BLaER1 treated with 17β-estradiol and CSF1 and Interleukin-3, amounts not matched to agents 10 nM and 100 nM (cell line): ENCODE measurements around the gene GABRD.

Experiments used
- H3K27ac ChIP-seq, 11 experiments: shearing (Covaris generic); formaldehyde crosslinking; 2 replicates each; pipeline ENCODE4 v1.8.1; 2022
- H3K27me3 ChIP-seq, 11 experiments: shearing (Covaris generic); formaldehyde crosslinking; 2 replicates each; pipeline ENCODE4 v1.8.1; 2022
- H3K36me3 ChIP-seq, 11 experiments: shearing (Covaris generic); formaldehyde crosslinking; 2 replicates each; pipeline ENCODE4 v1.8.1; 2022
- H3K4me1 ChIP-seq, 10 experiments: shearing (Covaris generic); formaldehyde crosslinking; 2 replicates each; pipeline ENCODE4 v1.8.1; 2022
- H3K4me2 ChIP-seq, 11 experiments: shearing (Covaris generic); formaldehyde crosslinking; 2 replicates each; pipeline ENCODE4 v1.8.1; 2022
- H3K4me3 ChIP-seq, 10 experiments: shearing (Covaris generic); formaldehyde crosslinking; 2 replicates each; pipeline ENCODE4 v1.8.1; 2022
- H3K9ac ChIP-seq, 11 experiments: shearing (Covaris generic); formaldehyde crosslinking; 2 replicates each; pipeline ENCODE4 v1.8.1; 2022
- H3K9me3 ChIP-seq, 11 experiments: shearing (Covaris generic); formaldehyde crosslinking; replicated peaks in 1 of 11; 2 replicates each; pipeline ENCODE4 v1.8.1; 2022
- H4K20me1 ChIP-seq, 11 experiments: shearing (Covaris generic); formaldehyde crosslinking; 2 replicates each; pipeline ENCODE4 v1.8.1; 2022
- Cebpa-rat ChIP-seq, 11 experiments: shearing (Covaris generic); IDR thresholded peaks; 2 replicates each; pipeline ENCODE4 v1.8.1; 2022

GABRD gene

DNA sequence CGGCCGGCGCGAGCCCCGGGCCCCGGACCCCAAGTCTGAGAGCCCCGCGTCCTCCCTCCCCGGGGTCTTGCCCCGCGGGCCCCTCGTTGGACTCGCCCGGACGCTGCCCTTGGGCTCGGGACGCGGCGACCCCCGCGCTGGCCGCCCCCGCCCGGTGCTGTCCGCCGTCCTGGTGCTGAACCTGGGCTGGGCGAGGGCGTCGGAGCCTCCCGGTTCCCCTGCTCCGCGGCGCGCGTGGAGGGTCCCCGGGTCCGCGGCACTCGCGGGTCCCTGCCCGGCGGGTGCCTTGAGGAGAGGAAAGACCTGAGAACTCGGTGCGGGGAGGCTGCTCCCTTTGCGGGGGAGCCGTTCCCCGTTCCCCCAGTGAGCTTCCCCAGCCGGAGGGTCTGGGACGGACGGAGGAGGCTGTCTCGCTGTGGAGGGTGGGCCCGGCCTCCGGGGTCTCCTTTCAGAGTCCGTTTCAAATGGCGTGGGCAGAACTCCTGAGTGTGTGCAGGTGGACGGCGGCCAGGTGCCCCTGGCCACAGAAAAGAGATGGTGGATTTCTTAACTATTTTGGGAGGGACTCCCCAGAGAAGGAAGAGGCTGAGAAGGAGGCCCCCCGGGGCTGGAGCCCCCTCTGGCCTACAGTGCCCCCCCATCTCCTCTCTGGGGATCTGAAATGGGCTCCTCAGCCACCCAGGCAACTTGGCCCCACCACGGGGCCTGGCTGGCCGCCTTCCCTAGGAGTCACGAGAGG is 595 bp downstream of the GABRD start:
- Histone ChIP-seq H4K20me1 (peaks cover 0 to 39% (median 0%) of the 10 kb centered on the region in 11 experiments; a peak in 8 of 22 replicates), H3K27ac (no peak overlapping the region), H3K27me3 (peaks cover 57 to 81% (median 67%) of the 10 kb centered on the region in 11 experiments), H3K4me1 (peaks cover 25 to 76% (median 71%) of the 10 kb centered on the region in 10 experiments), H3K36me3 (no peaks in the 10 kb centered on the region), H3K9me3 (no peaks in the 10 kb centered on the region), H3K4me2 (peak overlapping the region; percentile 80 to 100 (median 96)), H3K4me3 (peak overlapping the region; percentile 44 to 68 (median 57)), H3K9ac (peak overlapping the region in 6 of 11 experiments; percentile 12 to 68 (median 30); a peak in 8 of 22 replicates)
- TF ChIP-seq Cebpa-rat (IDR thresholded peaks at IDR 0.05), result no peak

DNA sequence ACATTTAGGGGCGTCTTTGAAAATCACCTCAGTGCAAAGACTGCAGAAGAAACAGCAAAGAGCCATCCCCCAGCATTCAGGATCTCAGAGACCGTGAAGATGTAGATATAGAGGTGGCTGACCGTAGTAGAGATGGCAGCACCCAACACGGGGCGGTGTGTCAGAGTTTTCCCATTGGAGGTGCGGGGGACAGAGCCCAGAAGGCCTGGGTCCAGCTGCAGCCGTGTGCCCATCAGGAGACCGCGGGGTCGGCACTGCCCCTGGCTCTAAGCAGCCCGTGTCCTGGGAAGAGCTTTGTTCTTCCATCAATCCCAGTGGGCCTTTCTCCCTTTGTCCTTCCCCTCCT is 1.1 kb downstream of the GABRD start:
- no peak for TF ChIP-seq Cebpa-rat (IDR thresholded peaks at IDR 0.05)
- Histone ChIP-seq H3K4me2 (peak overlapping the region in 9 of 11 experiments; percentile 91 to 100 (median 97); a peak in 18 of 22 replicates), H3K27me3 (peaks cover 57 to 84% (median 64%) of the 10 kb centered on the region in 11 experiments)

DNA sequence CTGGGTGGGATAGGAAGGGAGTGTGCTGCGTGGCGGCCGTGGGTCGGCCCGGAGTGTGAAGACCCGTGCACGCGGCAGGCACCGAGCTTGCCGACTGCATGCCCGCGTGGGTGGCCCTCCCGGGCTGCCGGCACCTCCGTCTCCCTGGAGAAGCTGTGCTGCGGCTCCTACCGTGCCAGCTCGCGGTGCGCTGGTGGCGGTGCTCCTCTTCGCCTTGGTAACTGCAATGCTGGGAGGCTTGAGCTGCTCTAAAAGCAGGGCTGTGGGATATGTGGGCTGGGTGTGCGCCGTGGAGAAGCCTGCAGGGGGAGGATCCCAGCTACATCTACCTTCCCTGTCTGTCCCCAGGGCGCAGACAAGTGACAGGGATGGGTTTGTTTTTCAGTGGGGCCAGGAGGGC is 2.4 kb downstream of the GABRD start:
- peaks cover 36 to 80% (median 76%) of the 10 kb centered on the region in 10 experiments for H3K4me1 ChIP-seq
- no peak overlapping the region; a peak in 1 of 20 replicates for H3K4me3 ChIP-seq
- no peaks in the 10 kb centered on the region for H3K9me3 ChIP-seq
- peaks cover 0 to 39% (median 0%) of the 10 kb centered on the region in 11 experiments; a peak in 8 of 22 replicates for H4K20me1 ChIP-seq
- peaks cover 53 to 89% (median 62%) of the 10 kb centered on the region in 11 experiments for H3K27me3 ChIP-seq
- H3K9ac ChIP-seq, result no peak overlapping the region
- peak overlapping the region in 9 of 11 experiments; percentile 96 to 100 (median 98); a peak in 17 of 22 replicates for H3K4me2 ChIP-seq
- no peak overlapping the region for H3K27ac ChIP-seq
- no peak for TF ChIP-seq Cebpa-rat (IDR thresholded peaks at IDR 0.05)
- no peaks in the 10 kb centered on the region for H3K36me3 ChIP-seq

More for the DNA sequence above, 1.1 kb downstream of the GABRD start:
- H3K36me3 ChIP-seq, result no peaks in the 10 kb centered on the region
- H3K9ac ChIP-seq, result no peak overlapping the region
- no peaks in the 10 kb centered on the region for H3K9me3 ChIP-seq
- peaks cover 0 to 39% (median 0%) of the 10 kb centered on the region in 11 experiments; a peak in 8 of 22 replicates for H4K20me1 ChIP-seq
- H3K27ac ChIP-seq, result no peak overlapping the region
- peaks cover 26 to 76% (median 71%) of the 10 kb centered on the region in 10 experiments for H3K4me1 ChIP-seq
- peak overlapping the region in 6 of 10 experiments; percentile 49 to 68 (median 58); a peak in 6 of 20 replicates for H3K4me3 ChIP-seq

DNA sequence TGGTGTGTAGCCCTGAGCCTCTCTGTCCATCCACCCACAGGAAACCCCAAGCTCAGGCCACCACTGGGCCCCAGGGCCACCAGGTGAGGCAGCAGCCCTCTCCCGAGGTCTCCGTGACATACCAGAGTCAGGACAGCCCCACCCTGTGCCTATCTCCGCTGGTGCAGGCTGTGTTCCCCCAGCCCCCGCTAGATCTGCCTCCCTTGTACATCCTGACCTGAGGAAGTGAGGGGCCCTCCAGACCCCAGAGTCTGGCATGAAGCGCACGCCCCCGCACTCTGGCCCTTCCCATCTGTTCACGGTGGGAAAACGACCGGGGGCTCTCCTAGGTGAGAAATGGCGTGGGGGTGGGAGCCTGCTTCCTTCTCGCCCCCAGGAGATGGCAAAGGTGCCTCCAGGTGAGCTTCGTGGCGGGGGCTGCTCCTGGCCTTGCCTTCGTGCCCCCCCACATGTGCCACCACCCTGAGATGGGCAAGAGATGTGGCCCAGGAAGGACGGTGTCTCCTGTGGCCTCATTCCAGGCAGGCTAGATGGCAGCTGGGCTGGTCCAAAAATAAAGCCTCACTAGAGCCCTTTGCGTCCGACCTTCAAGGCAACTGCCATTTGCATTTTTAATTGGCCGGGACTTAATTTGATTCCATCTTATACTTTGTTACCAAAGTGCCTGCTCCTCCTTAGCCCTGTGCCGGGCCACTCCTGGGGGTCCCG is 3.1 kb downstream of the GABRD start:
- Histone ChIP-seq H3K36me3 (no peaks in the 10 kb centered on the region), H4K20me1 (peaks cover 0 to 39% (median 0%) of the 10 kb centered on the region in 11 experiments; a peak in 8 of 22 replicates), H3K4me1 (peaks cover 36 to 86% (median 83%) of the 10 kb centered on the region in 10 experiments), H3K27ac (no peak overlapping the region), H3K27me3 (peaks cover 53 to 84% (median 58%) of the 10 kb centered on the region in 11 experiments), H3K9me3 (no peaks in the 10 kb centered on the region), H3K4me2 (peak overlapping the region in 9 of 11 experiments; percentile 96 to 100 (median 98); a peak in 17 of 22 replicates), H3K4me3 (no peak overlapping the region; a peak in 1 of 20 replicates), H3K9ac (no peak overlapping the region)
- no peak for TF ChIP-seq Cebpa-rat (IDR thresholded peaks at IDR 0.05)

DNA sequence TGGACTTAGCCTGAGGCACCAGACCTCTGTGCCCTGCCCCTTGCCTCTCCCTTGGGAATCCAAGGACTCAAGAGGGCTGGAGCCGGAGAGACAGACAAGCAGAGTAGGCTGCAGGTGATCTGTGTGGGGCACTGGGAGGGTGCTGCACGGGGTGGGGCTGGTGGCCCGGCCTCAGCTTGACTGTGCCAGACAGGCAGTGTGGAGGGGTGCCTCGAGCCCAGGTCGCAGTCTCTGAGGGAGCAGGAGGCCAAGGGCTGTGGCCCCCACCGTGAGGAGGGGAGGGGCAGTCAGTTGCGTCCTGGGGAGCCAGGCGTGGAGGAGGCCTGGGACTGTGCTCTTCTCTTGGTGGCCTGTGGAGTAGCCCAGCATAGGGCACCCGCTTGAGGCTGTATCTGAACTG is 4.0 kb downstream of the GABRD start:
- Histone ChIP-seq H3K27me3 (peaks cover 47 to 82% (median 50%) of the 10 kb centered on the region in 11 experiments), H3K4me1 (peaks cover 46 to 96% (median 92%) of the 10 kb centered on the region in 10 experiments), H3K27ac (peak overlapping the region in 3 of 11 experiments; percentile 95 to 97 (median 97); a peak in 4 of 22 replicates), H3K9me3 (no peaks in the 10 kb centered on the region), H3K9ac (peak overlapping the region in 2 of 11 experiments; percentile 9 to 87; a peak in 3 of 22 replicates), H3K4me3 (no peak overlapping the region), H4K20me1 (peaks cover 0 to 46% (median 0%) of the 10 kb centered on the region in 11 experiments; a peak in 8 of 22 replicates), H3K36me3 (no peaks in the 10 kb centered on the region), H3K4me2 (peak overlapping the region in 10 of 11 experiments; percentile 83 to 100 (median 98); a peak in 19 of 22 replicates)
- TF ChIP-seq Cebpa-rat (IDR thresholded peaks at IDR 0.05), result no peak

DNA sequence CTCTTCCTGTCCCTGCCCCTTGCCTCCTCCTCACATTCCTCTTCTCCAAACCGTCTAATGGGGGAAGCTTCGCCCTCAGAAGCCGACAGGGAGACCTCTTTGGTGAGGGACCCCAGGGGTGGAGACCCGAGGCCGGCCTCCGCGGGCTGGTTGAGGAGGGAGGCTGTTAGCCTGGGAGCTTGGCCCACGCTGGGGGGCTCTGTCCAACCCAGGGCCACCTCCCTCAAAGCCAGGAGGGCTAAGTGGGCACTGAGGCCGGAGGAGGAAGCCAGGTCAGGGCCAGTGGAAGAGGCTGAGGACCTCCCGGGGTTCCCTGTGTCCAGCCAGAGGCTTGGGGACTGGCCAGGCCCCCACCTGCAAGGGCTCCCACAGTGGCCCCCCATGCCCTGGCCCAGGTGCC is 5.3 kb downstream of the GABRD start:
- H3K4me1 ChIP-seq, result peaks cover 57 to 100% (median 97%) of the 10 kb centered on the region in 10 experiments
- H4K20me1 ChIP-seq, result peaks cover 0 to 44% (median 0%) of the 10 kb centered on the region in 11 experiments; a peak in 7 of 22 replicates
- peak overlapping the region in 8 of 11 experiments; percentile 3 to 87 (median 80); a peak in 15 of 22 replicates for H3K9ac ChIP-seq
- H3K27me3 ChIP-seq, result peaks cover 36 to 73% (median 39%) of the 10 kb centered on the region in 11 experiments
- no peaks in the 10 kb centered on the region for H3K9me3 ChIP-seq
- H3K4me3 ChIP-seq, result peak overlapping the region in 2 of 10 experiments; percentile 1 to 45; a peak in 4 of 20 replicates
- H3K27ac ChIP-seq, result peak overlapping the region in 8 of 11 experiments; percentile 82 to 97 (median 91); a peak in 15 of 22 replicates
- H3K36me3 ChIP-seq, result no peaks in the 10 kb centered on the region
- TF ChIP-seq Cebpa-rat (IDR thresholded peaks at IDR 0.05), result no peak
- H3K4me2 ChIP-seq, result peak overlapping the region; percentile 83 to 100 (median 97)

DNA sequence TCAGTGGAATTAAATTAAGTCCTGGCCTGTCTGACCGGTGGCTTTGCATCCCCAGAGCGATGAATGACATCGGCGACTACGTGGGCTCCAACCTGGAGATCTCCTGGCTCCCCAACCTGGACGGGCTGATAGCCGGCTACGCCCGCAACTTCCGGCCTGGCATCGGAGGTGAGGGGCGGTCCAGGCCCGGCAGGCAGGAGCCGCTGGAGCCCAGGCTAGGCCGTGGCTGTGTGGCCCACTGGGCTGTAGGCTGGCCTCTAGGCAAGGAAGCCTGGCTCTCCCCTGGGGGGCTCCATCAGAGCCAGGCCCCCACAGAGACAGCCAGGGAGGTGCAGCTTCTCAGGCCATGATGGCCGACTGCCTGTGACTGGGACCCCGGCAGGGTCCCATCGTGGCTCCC is 5.7 kb downstream of the GABRD start:
- peak overlapping the region in 7 of 10 experiments; percentile 40 to 58 (median 45); a peak in 14 of 20 replicates for H3K4me3 ChIP-seq
- peak overlapping the region; percentile 83 to 100 (median 97) for H3K4me2 ChIP-seq
- H3K27me3 ChIP-seq, result peaks cover 32 to 69% (median 35%) of the 10 kb centered on the region in 11 experiments
- H3K4me1 ChIP-seq, result peaks cover 57 to 100% (median 97%) of the 10 kb centered on the region in 10 experiments
- peak overlapping the region in 10 of 11 experiments; percentile 43 to 97 (median 88); a peak in 19 of 22 replicates for H3K27ac ChIP-seq
- peaks cover 0 to 39% (median 0%) of the 10 kb centered on the region in 11 experiments; a peak in 7 of 22 replicates for H4K20me1 ChIP-seq
- no peak for TF ChIP-seq Cebpa-rat (IDR thresholded peaks at IDR 0.05)
- H3K9ac ChIP-seq, result peak overlapping the region in 10 of 11 experiments; percentile 47 to 87 (median 76); a peak in 18 of 22 replicates
- H3K9me3 ChIP-seq, result no peaks in the 10 kb centered on the region
- no peaks in the 10 kb centered on the region for H3K36me3 ChIP-seq

DNA sequence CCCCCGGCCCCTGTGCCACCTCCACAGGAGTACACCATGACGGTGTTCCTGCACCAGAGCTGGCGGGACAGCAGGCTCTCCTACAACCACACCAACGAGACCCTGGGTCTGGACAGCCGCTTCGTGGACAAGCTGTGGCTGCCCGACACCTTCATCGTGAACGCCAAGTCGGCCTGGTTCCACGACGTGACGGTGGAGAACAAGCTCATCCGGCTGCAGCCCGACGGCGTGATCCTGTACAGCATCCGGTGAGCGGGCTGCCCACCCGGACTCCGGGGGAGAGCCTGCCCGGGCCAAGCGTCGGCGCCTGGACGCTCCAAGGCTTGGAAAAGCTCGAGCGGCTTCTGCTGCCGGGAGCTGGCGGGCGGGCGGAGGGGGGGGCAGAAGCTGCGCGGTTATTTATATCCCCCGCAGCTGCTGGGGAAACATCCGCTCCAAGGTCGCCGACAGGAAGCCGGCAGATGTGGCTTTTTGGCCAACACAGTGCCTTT is 6.4 kb downstream of the GABRD start:
- no peak for TF ChIP-seq Cebpa-rat (IDR thresholded peaks at IDR 0.05)
- H3K4me2 ChIP-seq, result peak overlapping the region; percentile 83 to 100 (median 97)
- H3K27ac ChIP-seq, result peak overlapping the region in 10 of 11 experiments; percentile 43 to 97 (median 88); a peak in 19 of 22 replicates
- H3K9me3 ChIP-seq, result no peaks in the 10 kb centered on the region
- H3K36me3 ChIP-seq, result no peaks in the 10 kb centered on the region
- H4K20me1 ChIP-seq, result peaks cover 0 to 33% (median 0%) of the 10 kb centered on the region in 11 experiments; a peak in 4 of 22 replicates
- peak overlapping the region; percentile 31 to 58 (median 44); a peak in 18 of 20 replicates for H3K4me3 ChIP-seq
- peaks cover 60 to 100% (median 97%) of the 10 kb centered on the region in 10 experiments for H3K4me1 ChIP-seq
- peaks cover 25 to 62% (median 28%) of the 10 kb centered on the region in 11 experiments for H3K27me3 ChIP-seq
- H3K9ac ChIP-seq, result peak overlapping the region; percentile 47 to 87 (median 75); a peak in 21 of 22 replicates
